ENCODE measurements around the gene PIK3R2. TPM values are rescaled to one million over a fixed set of nuclear protein-coding genes. Genes with fewer than 3 reads are reported as not detected.

Gene PIK3R2
- total and polyA plus RNA-seq, 2 of the 4 experiments (the other 2 are of a cell fraction), result 12.2 to 25.1 TPM

DNA sequence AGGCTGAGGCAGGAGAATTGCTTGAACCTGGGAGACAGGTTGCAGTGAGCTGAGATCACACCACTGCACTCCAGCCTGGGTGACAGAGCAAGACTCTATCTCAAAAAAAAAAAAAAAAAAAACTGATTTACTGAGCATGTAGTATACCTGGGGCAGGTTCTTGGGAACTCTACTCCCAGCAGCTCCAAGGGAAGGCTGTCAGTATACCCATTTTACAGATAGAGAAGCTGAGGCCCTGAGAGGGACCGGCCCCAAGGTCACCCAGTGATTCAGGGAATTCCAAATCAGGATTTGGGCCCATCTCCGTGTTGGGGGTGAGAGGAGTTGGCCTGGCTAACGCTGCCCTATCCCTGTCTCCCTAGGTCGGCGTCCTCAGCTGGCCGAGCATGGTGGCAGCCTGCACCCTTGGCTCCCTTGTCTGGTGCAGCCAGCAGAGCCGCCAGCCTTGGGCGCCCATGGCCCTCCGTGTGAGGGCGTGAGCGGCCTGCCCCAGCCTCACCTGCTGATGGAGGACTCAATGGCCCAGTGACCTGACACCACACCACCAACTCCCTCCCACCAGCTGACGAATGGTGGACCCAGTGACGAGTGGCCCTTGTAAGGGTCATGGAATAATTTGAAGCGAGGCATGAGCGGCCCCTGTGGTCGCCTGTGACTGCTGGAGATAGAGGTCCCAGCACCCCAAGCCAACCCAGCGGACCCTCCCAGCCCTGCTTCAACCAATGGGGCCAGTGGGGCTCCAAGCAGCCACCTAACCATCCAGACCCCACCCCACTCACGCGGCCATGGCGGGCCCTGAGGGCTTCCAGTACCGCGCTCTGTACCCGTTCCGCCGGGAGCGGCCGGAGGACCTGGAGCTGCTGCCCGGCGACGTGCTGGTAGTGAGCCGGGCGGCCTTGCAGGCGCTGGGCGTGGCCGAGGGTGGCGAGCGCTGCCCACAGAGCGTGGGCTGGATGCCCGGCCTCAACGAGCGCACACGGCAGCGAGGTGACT lies 2.4 kb downstream of the PIK3R2 start:
- peaks cover 11% of the 10 kb centered on the region; the same call in 1 of the 2 replicates for H3K36me3 ChIP-seq (ENCODE audit: control insufficient read depth, insufficient read depth, low read length)
- peaks cover 19% of the 10 kb centered on the region for H3K4me1 ChIP-seq (ENCODE audit: control insufficient read depth, insufficient read depth, low read length)
- ATAC-seq (ENCODE audit: low read depth), result no peak
- H2BK15ac ChIP-seq (ENCODE audit: low read depth, low read length), result no peak overlapping the region
- H3K27me3 ChIP-seq (ENCODE audit: control insufficient read depth, insufficient read depth, low read length), result no peaks in the 10 kb centered on the region
- no peak overlapping the region for H2BK20ac ChIP-seq (ENCODE audit: low read depth, low read length)
- no peak overlapping the region for H3K23ac ChIP-seq (ENCODE audit: low read depth, low read length)
- H3K4ac ChIP-seq (ENCODE audit: low read depth, low read length), result no peak overlapping the region
- H2AFZ ChIP-seq (replicated peaks; ENCODE audit: low read length, poor library complexity), result no peak overlapping the region
- peaks cover 29% of the 10 kb centered on the region for H4K20me1 ChIP-seq (ENCODE audit: insufficient read depth, low read length)
- H2BK5ac ChIP-seq (ENCODE audit: low read depth, low read length, poor library complexity, severe bottlenecking), result no peak overlapping the region
- no peak overlapping the region for H3K27ac ChIP-seq (ENCODE audit: insufficient read depth, low read length)
- dilution Hi-C loops (cut with HindIII; ENCODE audit: low sequenced_read_pairs, unreplicated experiment), result no loop called here
- H2BK120ac ChIP-seq (ENCODE audit: low read depth, low read length), result no peak overlapping the region
- no peak overlapping the region for H3K4me2 ChIP-seq (ENCODE audit: low read depth, low read length)
- intact Hi-C loops (cut with micrococcal nuclease), result loop anchor here (10.0 kb wide), 1 partner anchor 151 kb away; the partner anchor contains the start of gene ARRDC2
- no peak overlapping the region for H3K18ac ChIP-seq (ENCODE audit: low read depth, low read length)
- H3K9ac ChIP-seq (ENCODE audit: low read depth, low read length), result no peak overlapping the region
- no peak overlapping the region for H2AK5ac ChIP-seq (ENCODE audit: low read depth, low read length)
- H3K9me3 ChIP-seq (ENCODE audit: control insufficient read depth, insufficient read depth, low read length), result no peaks in the 10 kb centered on the region
- in situ Hi-C loops (cut with MboI; ENCODE audit: low sequenced_read_pairs), result no loop called here
- BruUV-seq (replicated peaks), result no TSS peak
- no peak overlapping the region for H3K4me3 ChIP-seq (ENCODE audit: insufficient read depth, low read depth, low read length)
- H3K56ac ChIP-seq (ENCODE audit: extremely low read depth, insufficient read depth, low read length), result no peak overlapping the region
- no peak overlapping the region for H3K14ac ChIP-seq (replicated peaks; ENCODE audit: low read depth, low read length)
- DNase-seq, result no peak
- H4K91ac ChIP-seq (ENCODE audit: insufficient read depth, low read depth, low read length), result no peak overlapping the region
- H3K79me1 ChIP-seq (ENCODE audit: low read depth in 1 of 2, low read length in 2 of 2), result peaks cover 15 to 49% of the 10 kb centered on the region in 2 experiments; a peak in 3 of 4 replicates
- POLR2A ChIA-PET (ENCODE audit: unreplicated experiment), result no interaction called here
- no peak overlapping the region for H4K5ac ChIP-seq (ENCODE audit: low read depth, low read length)
- peaks cover 17% of the 10 kb centered on the region for H3K9me1 ChIP-seq (ENCODE audit: insufficient read depth, low read length)
- H4K8ac ChIP-seq (ENCODE audit: low read depth in 2 of 2, low read length in 2 of 2), result no peak overlapping the region
- H2AK9ac ChIP-seq (replicated peaks; ENCODE audit: low read depth, low read length, poor library complexity), result no peak overlapping the region
- 97% methylated on average over 26 of the region's 43 CpGs; no CpG with 5 or more reads in 1 of the 2 experiments for WGBS, 2 experiments (ENCODE audit: extremely low coverage in 2 of 2, insufficient read length in 1 of 2)
- CTCF ChIA-PET, result interaction anchor here (0.6 kb wide), 1 partner anchor 254 kb away, joined by 3 read pairs; no protein-coding TSS in a partner anchor
- TF ChIP-seq RAD21 (IDR thresholded peaks at IDR 0.05; ENCODE audit: low read length) (no peak), RCOR1 (IDR thresholded peaks at IDR 0.05; ENCODE audit: insufficient replicate concordance, low read length) (no peak), RFX5 (IDR thresholded peaks at IDR 0.05; ENCODE audit: low read depth, low read length) (no peak), MXI1 (IDR thresholded peaks at IDR 0.05; ENCODE audit: borderline replicate concordance, low read depth, low read length) (no peak), MAFK (IDR thresholded peaks at IDR 0.05; ENCODE audit: low read depth, low read length) (no peak), CHD1 (IDR thresholded peaks at IDR 0.05; ENCODE audit: low read depth, low read length) (no peak), NFE2L2 (IDR thresholded peaks at IDR 0.05; ENCODE audit: low read depth, low read length) (no peak)
- TF ChIP-seq, protein P1, sequence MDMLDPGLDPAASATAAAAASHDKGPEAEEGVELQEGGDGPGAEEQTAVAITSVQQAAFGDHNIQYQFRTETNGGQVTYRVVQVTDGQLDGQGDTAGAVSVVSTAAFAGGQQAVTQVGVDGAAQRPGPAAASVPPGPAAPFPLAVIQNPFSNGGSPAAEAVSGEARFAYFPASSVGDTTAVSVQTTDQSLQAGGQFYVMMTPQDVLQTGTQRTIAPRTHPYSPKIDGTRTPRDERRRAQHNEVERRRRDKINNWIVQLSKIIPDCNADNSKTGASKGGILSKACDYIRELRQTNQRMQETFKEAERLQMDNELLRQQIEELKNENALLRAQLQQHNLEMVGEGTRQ (IDR thresholded peaks at IDR 0.05; ENCODE audit: low read depth, low read length), result no peak
- TF ChIP-seq, protein P2, sequence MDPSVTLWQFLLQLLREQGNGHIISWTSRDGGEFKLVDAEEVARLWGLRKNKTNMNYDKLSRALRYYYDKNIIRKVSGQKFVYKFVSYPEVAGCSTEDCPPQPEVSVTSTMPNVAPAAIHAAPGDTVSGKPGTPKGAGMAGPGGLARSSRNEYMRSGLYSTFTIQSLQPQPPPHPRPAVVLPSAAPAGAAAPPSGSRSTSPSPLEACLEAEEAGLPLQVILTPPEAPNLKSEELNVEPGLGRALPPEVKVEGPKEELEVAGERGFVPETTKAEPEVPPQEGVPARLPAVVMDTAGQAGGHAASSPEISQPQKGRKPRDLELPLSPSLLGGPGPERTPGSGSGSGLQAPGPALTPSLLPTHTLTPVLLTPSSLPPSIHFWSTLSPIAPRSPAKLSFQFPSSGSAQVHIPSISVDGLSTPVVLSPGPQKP (IDR thresholded peaks at IDR 0.05; ENCODE audit: borderline replicate concordance, low read depth, low read length), result no peak
